GM12875 (cell line): ENCODE results near the gene IL1RAPL1.

Source experiments
- H3K4me3 ChIP-seq: one replicate; pipeline ENCODE4 v1.5.1; 2011; ENCODE audit warnings: low read depth, low read length, control low read depth
- TF ChIP-seq, protein P1 (sequence below): IDR thresholded peaks from 2 replicates; pipeline ENCODE4 v1.5.1; 2011; ENCODE audit warnings: low read depth, mild to moderate bottlenecking, control low read depth, inconsistent platforms, low read length, moderate library complexity, borderline replicate concordance; ENCODE audit not compliant: insufficient read depth

Gene IL1RAPL1

DNA sequence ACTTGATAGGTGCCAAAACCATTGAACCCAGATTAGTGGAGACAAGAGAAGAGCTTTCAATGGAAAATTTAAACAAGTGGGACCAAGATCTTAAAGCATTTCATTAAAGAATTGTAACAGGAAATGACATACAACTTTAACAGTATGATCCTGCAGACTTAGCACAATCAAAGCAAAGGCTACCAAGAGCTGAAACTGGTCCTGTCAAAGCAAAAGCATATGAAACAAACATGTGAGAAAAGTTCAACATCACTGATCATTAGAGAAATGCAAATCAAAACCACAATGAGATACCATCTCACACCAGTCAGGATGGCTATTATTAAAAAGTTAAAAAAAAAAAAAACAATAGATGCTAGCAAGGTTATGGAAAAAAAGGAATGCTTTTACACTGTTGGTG, 425.6 kb downstream of the IL1RAPL1 start:
- TF ChIP-seq, protein P1, sequence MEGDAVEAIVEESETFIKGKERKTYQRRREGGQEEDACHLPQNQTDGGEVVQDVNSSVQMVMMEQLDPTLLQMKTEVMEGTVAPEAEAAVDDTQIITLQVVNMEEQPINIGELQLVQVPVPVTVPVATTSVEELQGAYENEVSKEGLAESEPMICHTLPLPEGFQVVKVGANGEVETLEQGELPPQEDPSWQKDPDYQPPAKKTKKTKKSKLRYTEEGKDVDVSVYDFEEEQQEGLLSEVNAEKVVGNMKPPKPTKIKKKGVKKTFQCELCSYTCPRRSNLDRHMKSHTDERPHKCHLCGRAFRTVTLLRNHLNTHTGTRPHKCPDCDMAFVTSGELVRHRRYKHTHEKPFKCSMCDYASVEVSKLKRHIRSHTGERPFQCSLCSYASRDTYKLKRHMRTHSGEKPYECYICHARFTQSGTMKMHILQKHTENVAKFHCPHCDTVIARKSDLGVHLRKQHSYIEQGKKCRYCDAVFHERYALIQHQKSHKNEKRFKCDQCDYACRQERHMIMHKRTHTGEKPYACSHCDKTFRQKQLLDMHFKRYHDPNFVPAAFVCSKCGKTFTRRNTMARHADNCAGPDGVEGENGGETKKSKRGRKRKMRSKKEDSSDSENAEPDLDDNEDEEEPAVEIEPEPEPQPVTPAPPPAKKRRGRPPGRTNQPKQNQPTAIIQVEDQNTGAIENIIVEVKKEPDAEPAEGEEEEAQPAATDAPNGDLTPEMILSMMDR, result no peak
- no peak overlapping the region for H3K4me3 ChIP-seq

DNA sequence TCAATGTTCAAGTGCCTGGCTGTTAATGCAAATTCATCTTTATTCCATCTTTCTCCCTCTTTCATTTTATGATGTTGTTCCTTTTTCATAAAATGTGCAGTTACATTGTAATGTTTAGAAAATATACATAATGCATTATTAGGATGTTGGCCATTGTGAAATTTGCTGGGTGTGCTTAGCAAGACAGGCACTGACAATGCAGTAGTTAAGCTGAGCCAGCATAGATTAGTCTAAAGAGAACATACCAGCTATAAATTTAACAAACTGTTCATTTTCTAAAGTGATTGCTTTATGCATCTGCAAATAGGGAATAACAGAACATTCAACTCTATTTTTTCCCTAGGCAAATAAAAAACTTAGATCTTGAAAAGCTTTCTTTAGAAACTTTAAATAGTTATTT, 436.0 kb downstream of the IL1RAPL1 start:
- no peak overlapping the region for H3K4me3 ChIP-seq
- TF ChIP-seq, protein P1, result no peak

DNA sequence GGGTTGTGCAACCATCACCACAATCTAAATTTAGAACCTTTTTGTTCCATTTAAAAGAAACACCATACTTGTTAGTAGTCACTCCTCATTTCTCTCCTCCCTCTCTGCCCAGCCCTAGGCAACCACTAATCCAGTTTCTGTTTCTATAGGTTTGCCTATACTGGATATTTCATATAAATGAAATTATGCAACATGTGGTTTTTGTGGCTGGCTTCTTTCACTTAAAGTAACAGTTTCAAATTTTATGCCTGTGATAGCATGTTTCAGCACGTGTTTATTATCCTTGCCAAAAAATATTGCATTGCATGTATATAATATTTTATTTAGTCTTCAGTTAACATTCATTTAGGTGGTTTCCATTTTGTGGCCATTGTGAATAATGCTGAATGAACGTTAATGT, 437.6 kb downstream of the IL1RAPL1 start:
- TF ChIP-seq, protein P1, result no peak
- no peak overlapping the region for H3K4me3 ChIP-seq

DNA sequence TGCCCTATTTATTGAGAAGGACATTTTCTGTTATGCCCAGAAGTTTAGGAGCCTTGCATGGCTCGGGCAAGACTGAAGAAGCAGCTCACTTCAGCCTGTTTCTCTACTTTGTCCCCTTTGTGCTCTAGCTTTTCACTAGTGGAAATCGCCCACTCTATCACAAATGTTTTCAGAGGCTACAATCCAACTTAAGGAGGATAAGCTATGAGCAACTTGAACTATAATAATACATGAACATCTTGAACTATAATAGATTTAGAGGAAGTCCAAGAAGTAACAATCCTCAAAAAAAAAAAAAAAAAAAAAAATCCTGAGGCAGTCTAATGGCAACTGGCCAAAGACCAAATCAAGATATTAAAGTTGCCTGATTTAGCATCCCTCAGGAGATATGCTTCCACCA, 452.3 kb downstream of the IL1RAPL1 start:
- TF ChIP-seq, protein P1, result no peak
- H3K4me3 ChIP-seq, result no peak overlapping the region

DNA sequence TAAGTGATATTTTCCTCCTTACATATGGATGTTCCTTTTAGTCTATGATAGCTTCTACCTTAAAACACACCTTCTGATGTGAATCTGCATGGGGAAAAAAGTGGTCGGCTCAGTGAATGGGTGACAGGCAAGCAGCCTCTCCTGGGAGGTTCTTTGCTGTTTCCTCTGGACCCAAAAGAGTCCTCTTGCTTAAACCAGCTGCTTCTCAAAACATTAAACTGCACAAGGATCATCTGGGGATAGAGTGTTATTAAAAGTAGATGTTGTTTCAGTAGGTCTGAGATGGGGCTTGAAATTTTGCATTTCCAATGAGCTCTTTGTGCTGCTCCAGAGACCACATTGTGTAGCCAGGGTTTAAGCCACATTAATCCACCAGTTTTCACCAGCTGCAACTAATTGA, 452.9 kb downstream of the IL1RAPL1 start:
- H3K4me3 ChIP-seq, result no peak overlapping the region
- TF ChIP-seq, protein P1, result no peak

DNA sequence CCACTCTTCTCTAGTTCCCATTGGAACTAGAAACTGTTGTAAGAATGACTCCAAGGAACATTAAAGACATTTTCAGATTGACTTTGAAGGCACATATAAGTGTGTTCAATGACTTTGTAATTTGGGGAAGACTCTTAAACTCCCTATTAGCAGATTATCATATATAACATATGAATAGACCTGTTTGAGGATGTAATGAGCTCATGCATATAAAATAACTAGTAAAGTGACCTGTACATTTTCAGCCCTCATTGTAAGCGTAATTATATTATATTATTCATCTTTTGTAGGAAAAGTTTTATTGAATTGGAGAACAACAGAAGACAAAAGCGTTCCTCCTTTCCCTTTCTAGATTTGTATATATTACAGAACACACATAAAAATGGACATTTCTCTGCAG, 455.1 kb downstream of the IL1RAPL1 start:
- TF ChIP-seq, protein P1, result no peak
- H3K4me3 ChIP-seq, result no peak overlapping the region

DNA sequence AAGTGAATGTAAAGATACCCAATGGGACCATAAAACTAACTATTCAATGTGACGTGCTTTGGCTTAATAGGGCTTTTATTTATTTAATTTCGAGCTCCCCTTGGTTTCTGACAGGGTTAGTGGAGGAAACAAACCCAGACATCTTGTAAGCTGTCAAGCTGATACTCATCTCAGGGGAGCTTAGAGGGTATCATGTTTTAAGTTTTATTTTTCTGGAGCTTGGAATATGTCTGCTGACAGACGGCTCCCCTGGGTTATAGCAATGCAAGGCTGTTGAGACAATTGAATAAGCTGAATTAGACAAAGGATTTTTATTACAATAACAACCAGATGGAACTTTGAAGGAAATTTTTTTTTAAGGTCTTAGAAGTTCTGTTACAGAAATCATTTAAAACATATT, 456.5 kb downstream of the IL1RAPL1 start:
- TF ChIP-seq, protein P1, result no peak
- no peak overlapping the region for H3K4me3 ChIP-seq
